AG04450 (cell line): ENCODE measurements around the gene NHS. TPM values are rescaled to one million over a fixed set of nuclear protein-coding genes. Genes with fewer than 3 reads are reported as not detected.

Source experiments
- CTCF ChIA-PET: fragments of 300-600, 350-600 bp; formaldehyde crosslinking; extraction: SDS; loops from one replicate; lab custom pipeline; 2022; ENCODE audit warnings: antibody characterized with exemption, inconsistent platforms; lab: Charles Lee
- POLR2A ChIA-PET: fragments of 350-600 bp; formaldehyde crosslinking; extraction: SDS; loops from one replicate; lab custom pipeline; 2021; ENCODE audit warnings: antibody characterized with exemption, inconsistent platforms; lab: Yijun Ruan, JAX
- DNase-seq: peaks from one replicate; pipeline ENCODE4 v3.0.0-alpha.2; 2011; ENCODE audit warnings: low read depth, low spot score
- H3K27ac ChIP-seq: one replicate; pipeline ENCODE4 v1.5.1; 2012; ENCODE audit warnings: low read depth, low read length, control low read depth
- H3K27me3 ChIP-seq: one replicate; pipeline ENCODE4 v1.6.0; 2012; ENCODE audit warnings: low read length; ENCODE audit not compliant: control insufficient read depth, insufficient read depth
- H3K4me3 ChIP-seq: 2 replicates; pipeline ENCODE4 v1.5.1; 2011; ENCODE audit warnings: mild to moderate bottlenecking, low read depth, low read length, control low read depth
- H3K9me3 ChIP-seq: 2 replicates; pipeline ENCODE4 v1.5.1; 2012; ENCODE audit warnings: low read length; ENCODE audit not compliant: control insufficient read depth, insufficient read depth
- CTCF ChIP-seq: IDR thresholded peaks from 2 replicates; pipeline ENCODE4 v1.5.1; 2011; ENCODE audit warnings: low read depth, low read length, control low read depth, inconsistent platforms
- polyA minus RNA-seq: library from RNA; depleted of rRNA, polyadenylated mRNA; stranded (reverse); fragments of >200 nt; gene quantifications from 2 replicates; pipeline ENCODE4 v1.2.3, GENCODE V29; 2011; rRNA and poly(A)+ RNA removed
- polyA plus RNA-seq: library from polyadenylated mRNA; depleted of rRNA; stranded (reverse); fragments of >200 nt; gene quantifications from 2 replicates; pipeline ENCODE4 v1.2.3, GENCODE V29; 2011; rRNA removed

The NHS gene
- 2.0 and 2.3 TPM in 2 replicates for polyA plus RNA-seq
- 3.3 and 5.4 TPM in 2 replicates for polyA minus RNA-seq

DNA sequence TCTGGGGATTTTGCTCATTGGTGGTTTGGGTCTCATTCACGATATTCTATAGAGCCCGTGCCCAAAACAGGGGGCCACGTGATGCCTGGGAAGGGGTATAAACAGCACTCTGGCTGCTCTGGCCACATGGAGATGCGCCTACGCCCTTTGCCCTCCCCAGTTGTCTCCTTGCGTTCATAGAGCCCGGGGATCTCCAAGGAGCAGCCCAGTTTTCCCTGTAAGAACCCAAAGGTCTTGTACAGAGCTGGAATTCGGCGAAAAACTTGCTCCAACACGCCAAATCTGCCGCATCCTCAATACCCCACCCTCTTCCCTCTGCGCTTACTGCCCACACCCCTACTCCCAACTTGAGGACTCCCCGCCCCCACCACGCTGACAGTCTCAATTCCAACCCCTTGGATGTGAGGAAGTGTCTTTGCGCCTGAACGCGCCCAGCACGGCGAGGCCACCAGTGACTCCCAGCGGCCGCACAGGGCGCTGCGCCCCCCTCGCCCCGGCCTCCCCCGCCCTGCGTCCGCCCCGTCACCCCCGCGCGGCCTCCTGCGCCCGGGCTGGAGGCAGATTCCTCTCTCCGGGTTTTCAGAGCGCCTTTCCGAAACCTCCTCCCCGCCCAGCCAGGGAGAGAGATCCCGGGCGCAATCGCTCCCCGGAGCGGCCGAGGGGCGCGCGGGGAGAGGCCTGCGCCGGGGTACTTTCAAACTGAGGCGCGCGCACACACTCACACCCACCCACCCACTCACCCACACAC is at the start of gene NHS:
Gene NHS, plus strand, starts transcription at position 582 of the 748 bp plus-strand sequence. CDS start 558 bp downstream, outside the sequence.
- no peaks in the 10 kb centered on the region; the same call in 1 of the 2 replicates for H3K9me3 ChIP-seq
- no peak within 1 kb of the TSS for H3K27ac ChIP-seq
- no peaks in the 10 kb centered on the region for H3K27me3 ChIP-seq
- H3K4me3 ChIP-seq, result peak within 1 kb of the TSS; percentile 73
- CTCF ChIA-PET, result interaction anchor here (0.8 kb wide), 1 partner anchor 231 kb away, joined by 3 read pairs; no protein-coding TSS in a partner anchor
- DNase-seq, result peak; percentile 16
- POLR2A ChIA-PET, result no interaction called here
- TF ChIP-seq CTCF, result peak; percentile 48

DNA sequence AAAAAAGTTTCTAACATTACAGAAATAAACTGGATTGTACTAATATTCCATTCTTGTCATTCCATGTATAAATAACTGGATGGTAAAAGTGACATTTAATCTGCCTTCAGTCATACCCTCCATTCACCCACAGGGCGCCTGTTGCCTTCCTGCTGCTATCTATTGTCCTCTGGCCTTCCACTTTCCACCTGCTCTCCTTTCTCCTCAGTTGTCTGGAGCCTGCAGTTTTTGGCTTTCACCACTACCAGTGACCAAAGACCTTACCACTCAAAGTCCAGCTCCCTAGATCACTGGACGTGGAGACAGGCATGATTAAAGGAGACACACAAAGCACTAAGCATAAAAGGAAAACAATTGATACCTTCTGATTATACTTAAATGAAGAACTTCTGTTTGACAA is 46.2 kb upstream of the NHS start:
- ChIA-PET CTCF (no interaction called here), POLR2A (no interaction called here)
- Histone ChIP-seq H3K9me3 (no peaks in the 10 kb centered on the region), H3K27ac (no peak overlapping the region), H3K27me3 (no peaks in the 10 kb centered on the region), H3K4me3 (no peak overlapping the region)
- no peak for TF ChIP-seq CTCF
- no peak for DNase-seq

- Histone ChIP-seq H3K4me3 (no peak overlapping the region), H3K27me3 (no peaks in the 10 kb centered on the region), H3K9me3 (no peaks in the 10 kb centered on the region), H3K27ac (no peak overlapping the region)
- ChIA-PET CTCF (no interaction called here), POLR2A (no interaction called here)
- no peak for DNase-seq
- no peak for TF ChIP-seq CTCF
Measured at GRCh38 chrX:17336377-17336776, 38.6 kb upstream of the NHS start.

- no peak for TF ChIP-seq CTCF
- DNase-seq, result no peak
- Histone ChIP-seq H3K27me3 (peaks cover 2% of the 10 kb centered on the region), H3K9me3 (no peaks in the 10 kb centered on the region), H3K4me3 (no peak overlapping the region), H3K27ac (no peak overlapping the region)
- ChIA-PET POLR2A (no interaction called here), CTCF (no interaction called here)
Measured at GRCh38 chrX:17355976-17356375, 19.0 kb upstream of the NHS start.

GRCh38 chrX:17359500-17359899 is 15.5 kb upstream of the NHS start:
- CTCF ChIA-PET, result interaction anchor here (0.7 kb wide), 1 partner anchor 118 kb away, joined by 3 read pairs; no protein-coding TSS in a partner anchor
- no peak overlapping the region for H3K4me3 ChIP-seq
- POLR2A ChIA-PET, result no interaction called here
- H3K9me3 ChIP-seq, result no peaks in the 10 kb centered on the region
- no peak for DNase-seq
- H3K27ac ChIP-seq, result no peak overlapping the region
- H3K27me3 ChIP-seq, result no peaks in the 10 kb centered on the region
- TF ChIP-seq CTCF, result no peak
